Trophoblast cell (in vitro differentiated cells and primary cell): ENCODE results near the gene HBA2.
A peak's percentile ranks its signal among the peaks of the same experiment; 100 is the strongest.

ENCODE experiments used
- DNase-seq, 2 donors: peaks; one replicate each; pipeline ENCODE4 v3.0.0-alpha.2; 2016
- H2AFZ ChIP-seq: 2 replicates; pipeline ENCODE4 v1.6.1; 2013; ENCODE audit warnings: low read length, moderate library complexity, mild to moderate bottlenecking; ENCODE audit not compliant: insufficient read depth, poor library complexity
- H2AK5ac ChIP-seq: 2 replicates; pipeline ENCODE4 v1.6.1; 2013; ENCODE audit warnings: mild to moderate bottlenecking, low read length
- H2BK120ac ChIP-seq: 2 replicates; pipeline ENCODE4 v1.6.1; 2013; ENCODE audit warnings: low read length, mild to moderate bottlenecking, moderate library complexity; ENCODE audit not compliant: insufficient read depth, poor library complexity
- H2BK12ac ChIP-seq: 2 replicates; pipeline ENCODE4 v1.6.1; 2013; ENCODE audit warnings: mild to moderate bottlenecking, low read length, moderate library complexity
- H2BK5ac ChIP-seq: 2 replicates; pipeline ENCODE4 v1.6.1; 2013; ENCODE audit warnings: low read length, low read depth, moderate library complexity, mild to moderate bottlenecking; ENCODE audit not compliant: poor library complexity
- H3K14ac ChIP-seq: 2 replicates; pipeline ENCODE4 v1.6.1; 2013; ENCODE audit warnings: mild to moderate bottlenecking, low read length
- H3K18ac ChIP-seq: 2 replicates; pipeline ENCODE4 v1.6.1; 2013; ENCODE audit warnings: mild to moderate bottlenecking, low read length
- H3K23ac ChIP-seq: 2 replicates; pipeline ENCODE4 v1.6.1; 2013; ENCODE audit warnings: low read length
- H3K27ac ChIP-seq: 2 replicates; pipeline ENCODE4 v1.5.1; 2013; ENCODE audit warnings: low read depth, mild to moderate bottlenecking, inconsistent platforms, low read length, moderate library complexity
- H3K27me3 ChIP-seq: 2 replicates; pipeline ENCODE4 v1.6.1; 2013; ENCODE audit warnings: inconsistent platforms, mild to moderate bottlenecking, low read length, moderate library complexity; ENCODE audit not compliant: insufficient read depth
- H3K36me3 ChIP-seq, 2 experiments: 1 replicate in 1 of 2; 2 replicates in 1 of 2; pipeline ENCODE4 v1.6.1; 2013; ENCODE audit warnings: low read length in 2 of 2, mild to moderate bottlenecking in 2 of 2, moderate library complexity in 1 of 2; ENCODE audit not compliant: insufficient read depth in 2 of 2, control insufficient read depth in 1 of 2
- H3K4ac ChIP-seq: 2 replicates; pipeline ENCODE4 v1.6.1; 2013; ENCODE audit warnings: low read depth, mild to moderate bottlenecking, low read length, moderate library complexity
- H3K4me1 ChIP-seq, 2 experiments: 1 replicate in 1 of 2; 2 replicates in 1 of 2; pipeline ENCODE4 v1.6.1; 2013; ENCODE audit warnings: low read length in 2 of 2, mild to moderate bottlenecking in 2 of 2, moderate library complexity in 1 of 2; ENCODE audit not compliant: insufficient read depth in 2 of 2, control insufficient read depth in 1 of 2
- H3K4me2 ChIP-seq: 2 replicates; pipeline ENCODE4 v1.6.1; 2013; ENCODE audit warnings: inconsistent platforms, mild to moderate bottlenecking, low read length, moderate library complexity
- H3K4me3 ChIP-seq: 2 replicates; pipeline ENCODE4 v1.5.1; 2013; ENCODE audit warnings: mild to moderate bottlenecking, low read depth, low read length, inconsistent platforms
- H3K79me1 ChIP-seq: one replicate; pipeline ENCODE4 v1.6.1; 2013; ENCODE audit warnings: low read length
- H3K79me2 ChIP-seq: 2 replicates; pipeline ENCODE4 v1.6.1; 2013; ENCODE audit warnings: low read length, mild to moderate bottlenecking; ENCODE audit not compliant: control insufficient read depth, insufficient read depth, poor library complexity
- H3K9ac ChIP-seq: 2 replicates; pipeline ENCODE4 v1.6.1; 2013; ENCODE audit warnings: mild to moderate bottlenecking, low read length
- H3K9me3 ChIP-seq: 2 replicates; pipeline ENCODE4 v1.6.1; 2013; ENCODE audit warnings: low read depth, mild to moderate bottlenecking, control low read depth, inconsistent platforms, low read length; ENCODE audit not compliant: insufficient read depth
- H4K12ac ChIP-seq: 2 replicates; pipeline ENCODE4 v1.6.1; 2013; ENCODE audit warnings: low read depth, mild to moderate bottlenecking, low read length, moderate library complexity
- H4K8ac ChIP-seq: 2 replicates; pipeline ENCODE4 v1.6.1; 2013; ENCODE audit warnings: low read depth, mild to moderate bottlenecking, low read length, moderate library complexity
- H4K91ac ChIP-seq: one replicate; pipeline ENCODE4 v1.6.1; 2013; ENCODE audit warnings: low read depth, mild to moderate bottlenecking, low read length, moderate library complexity
- WGBS: extraction: QIAGEN DNeasy Blood & Tissue Kit; methylation state at CpG from one replicate; pipeline ENCODE4 v1.1.7; 2013; ENCODE audit warnings: missing lambda C conversion rate; ENCODE audit not compliant: insufficient read length, insufficient coverage; ENCODE audit errors: extremely low coverage; 5-methylcytosine and 5-hydroxymethylcytosine counted together

Gene HBA2

DNA sequence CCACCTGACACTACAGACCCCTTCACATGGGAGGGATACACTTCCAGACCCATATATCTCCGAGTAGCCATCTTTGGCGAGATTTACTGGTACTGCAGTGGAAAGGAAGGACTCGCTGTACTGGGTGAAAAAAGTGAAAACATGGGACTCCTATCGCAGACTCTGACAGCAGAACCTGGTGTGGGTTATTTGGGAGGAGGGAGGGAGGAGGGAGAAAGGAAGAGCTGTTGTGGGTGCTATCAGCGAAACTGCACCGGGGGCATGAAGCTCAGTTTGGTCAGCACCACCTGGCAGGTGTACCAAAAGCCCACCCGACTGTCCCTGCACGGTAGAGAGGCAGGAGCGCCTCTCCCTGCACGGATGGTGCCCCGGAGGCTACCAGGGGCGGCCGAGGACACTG is 12.5 kb downstream of the HBA2 start:
- Histone ChIP-seq H2AK5ac (no peak overlapping the region), H3K23ac (no peak overlapping the region), H3K9me3 (no peaks in the 10 kb centered on the region), H3K18ac (no peak overlapping the region), H3K4me2 (no peak overlapping the region), H3K27ac (no peak overlapping the region), H2BK120ac (no peak overlapping the region), H3K27me3 (no peaks in the 10 kb centered on the region), H4K91ac (no peak overlapping the region), H2BK12ac (no peak overlapping the region), H3K79me2 (no peaks in the 10 kb centered on the region), H3K79me1 (no peaks in the 10 kb centered on the region), H4K8ac (no peak overlapping the region), H3K4ac (no peak overlapping the region), H3K36me3 (peaks cover 37 to 49% of the 10 kb centered on the region in 2 experiments), H3K9ac (no peak overlapping the region), H3K4me3 (no peak overlapping the region), H4K12ac (no peak overlapping the region), H3K4me1 (peaks cover 5 to 8% of the 10 kb centered on the region in 2 experiments), H2BK5ac (no peak overlapping the region), H2AFZ (no peak overlapping the region), H3K14ac (no peak overlapping the region)
- WGBS: no CpG with 5 or more reads among the region's 13 CpGs
- DNase-seq: no peak

- peaks cover 5 to 6% of the 10 kb centered on the region in 2 experiments for H3K4me1 ChIP-seq
- no peak overlapping the region for H3K4ac ChIP-seq
- H3K4me3 ChIP-seq: no peak overlapping the region
- H3K27ac ChIP-seq: no peak overlapping the region
- DNase-seq: peak in 1 of 2 donors; percentile 45
- H4K12ac ChIP-seq: no peak overlapping the region
- no peak overlapping the region for H3K23ac ChIP-seq
- no peak overlapping the region for H2AFZ ChIP-seq
- peaks cover 41 to 53% of the 10 kb centered on the region in 2 experiments for H3K36me3 ChIP-seq
- H4K91ac ChIP-seq: no peak overlapping the region
- H2BK120ac ChIP-seq: no peak overlapping the region
- no peak overlapping the region for H2AK5ac ChIP-seq
- H2BK5ac ChIP-seq: no peak overlapping the region
- H3K27me3 ChIP-seq: no peaks in the 10 kb centered on the region
- no peaks in the 10 kb centered on the region for H3K9me3 ChIP-seq
- H4K8ac ChIP-seq: no peak overlapping the region
- WGBS: no CpG with 5 or more reads among the region's 11 CpGs
- H3K4me2 ChIP-seq: no peak overlapping the region
- H3K79me1 ChIP-seq: no peaks in the 10 kb centered on the region
- no peaks in the 10 kb centered on the region for H3K79me2 ChIP-seq
- H3K14ac ChIP-seq: no peak overlapping the region
- no peak overlapping the region for H2BK12ac ChIP-seq
- no peak overlapping the region for H3K18ac ChIP-seq
- no peak overlapping the region for H3K9ac ChIP-seq
Measured at GRCh38 chr16:185691-186090, 13.0 kb downstream of the HBA2 start.

GRCh38 chr16:187330-187729 is 14.7 kb downstream of the HBA2 start:
- no peaks in the 10 kb centered on the region for H3K79me1 ChIP-seq
- no peak overlapping the region for H3K4me3 ChIP-seq
- H2BK12ac ChIP-seq: no peak overlapping the region
- H3K79me2 ChIP-seq: no peaks in the 10 kb centered on the region
- H3K14ac ChIP-seq: no peak overlapping the region
- no peak overlapping the region for H3K9ac ChIP-seq
- no peak overlapping the region for H4K12ac ChIP-seq
- no peak overlapping the region for H3K23ac ChIP-seq
- no peak overlapping the region for H2AFZ ChIP-seq
- H2BK5ac ChIP-seq: no peak overlapping the region
- H3K9me3 ChIP-seq: no peaks in the 10 kb centered on the region
- H3K36me3 ChIP-seq: peaks cover 54 to 69% of the 10 kb centered on the region in 2 experiments
- no peak overlapping the region for H3K4me2 ChIP-seq
- no peak overlapping the region for H4K8ac ChIP-seq
- H3K4ac ChIP-seq: no peak overlapping the region
- no CpG with 5 or more reads among the region's 8 CpGs for WGBS
- no peak overlapping the region for H4K91ac ChIP-seq
- no peak overlapping the region for H2AK5ac ChIP-seq
- DNase-seq: no peak
- no peaks in the 10 kb centered on the region for H3K27me3 ChIP-seq
- H3K18ac ChIP-seq: no peak overlapping the region
- no peaks in the 10 kb centered on the region for H3K4me1 ChIP-seq
- no peak overlapping the region for H3K27ac ChIP-seq
- H2BK120ac ChIP-seq: no peak overlapping the region

DNA sequence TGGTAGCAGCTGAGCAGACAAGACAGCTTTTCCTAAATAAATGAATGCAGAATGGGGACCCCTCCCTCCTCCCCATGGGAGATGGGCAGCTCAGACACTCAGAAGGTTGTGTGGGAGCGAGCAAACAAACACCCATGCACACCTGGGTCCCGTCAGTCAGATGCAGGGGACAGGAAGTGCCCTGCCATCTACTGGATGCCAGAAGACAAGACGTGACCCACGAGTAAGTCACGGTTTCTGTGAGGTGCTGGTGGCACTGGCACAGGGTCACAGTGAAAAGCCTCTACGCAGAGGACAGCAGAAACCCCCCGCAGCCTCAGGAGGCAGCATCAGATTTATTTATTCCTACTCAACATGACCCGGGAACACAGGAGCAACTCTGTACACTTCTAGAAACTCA is 16.0 kb downstream of the HBA2 start:
- Histone ChIP-seq H2BK120ac (no peak overlapping the region), H3K4ac (no peak overlapping the region), H3K9ac (no peak overlapping the region), H3K36me3 (peaks cover 67 to 73% of the 10 kb centered on the region in 2 experiments), H3K4me2 (no peak overlapping the region), H2AK5ac (no peak overlapping the region), H3K27me3 (no peaks in the 10 kb centered on the region), H3K9me3 (no peaks in the 10 kb centered on the region), H3K79me1 (no peaks in the 10 kb centered on the region), H3K4me1 (no peaks in the 10 kb centered on the region), H2BK12ac (no peak overlapping the region), H2AFZ (no peak overlapping the region), H2BK5ac (no peak overlapping the region), H3K27ac (no peak overlapping the region), H3K23ac (no peak overlapping the region), H3K14ac (no peak overlapping the region), H4K91ac (no peak overlapping the region), H3K4me3 (no peak overlapping the region), H3K79me2 (no peaks in the 10 kb centered on the region), H4K8ac (no peak overlapping the region), H4K12ac (no peak overlapping the region), H3K18ac (no peak overlapping the region)
- no CpG with 5 or more reads among the region's 8 CpGs for WGBS
- no peak for DNase-seq
